ENCODE data around the gene DUSP15. TPM values are rescaled to one million over a fixed set of nuclear protein-coding genes. Genes with fewer than 3 reads are reported as not detected.

The DUSP15 gene
- total and polyA plus RNA-seq, 2 of the 4 experiments (the other 2 are of a cell fraction) = not detected

DNA sequence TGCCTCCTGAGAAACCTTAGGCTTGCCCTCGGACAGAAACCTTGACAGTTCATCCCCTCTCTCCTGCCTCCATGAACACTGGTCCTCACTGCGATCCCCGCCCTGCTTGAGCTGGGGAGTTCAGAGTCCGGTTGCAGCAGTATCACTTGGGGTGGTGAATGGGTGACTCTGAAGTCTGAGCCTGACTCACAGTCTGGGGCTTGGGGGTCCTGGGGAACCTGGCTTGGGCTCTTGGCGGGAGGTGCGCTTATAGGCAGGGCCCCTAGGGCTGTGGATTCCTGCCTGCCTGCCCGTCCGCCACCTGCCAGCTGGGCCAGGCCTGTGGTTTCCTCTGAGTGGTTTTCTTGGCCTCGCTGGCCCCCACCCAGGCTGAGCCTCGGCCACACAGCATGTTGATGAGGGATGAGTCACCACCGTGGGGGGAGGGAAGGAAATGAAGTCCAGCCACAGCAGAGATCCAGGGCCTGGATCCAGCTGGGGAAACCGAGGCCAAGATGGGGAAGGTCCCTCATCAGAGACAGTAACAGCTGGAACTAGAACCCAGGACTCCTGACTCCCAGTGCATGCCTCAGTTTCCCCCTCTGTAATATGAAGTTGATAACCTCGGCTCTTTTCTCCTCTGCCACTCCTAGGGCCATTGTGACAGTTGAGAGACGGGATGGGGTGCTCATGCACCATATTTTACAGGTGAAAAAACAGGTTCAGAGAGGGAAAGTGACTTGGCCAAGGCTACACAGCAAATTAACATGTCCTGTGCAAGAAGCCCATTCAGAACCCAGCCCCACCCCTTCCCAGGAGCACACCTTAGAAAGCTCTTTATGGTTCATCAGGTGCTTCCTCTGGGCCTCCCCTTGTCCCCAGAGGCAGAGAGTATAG is 34.1 kb downstream of the DUSP15 start (continued):
- TF ChIP-seq RFX5 (IDR thresholded peaks at IDR 0.05; ENCODE audit: low read depth, low read length) = no peak
- no peak for TF ChIP-seq CHD1 (IDR thresholded peaks at IDR 0.05; ENCODE audit: low read depth, low read length)
- no peak for TF ChIP-seq SMC3 (IDR thresholded peaks at IDR 0.05; ENCODE audit: low read depth, low read length)

DNA sequence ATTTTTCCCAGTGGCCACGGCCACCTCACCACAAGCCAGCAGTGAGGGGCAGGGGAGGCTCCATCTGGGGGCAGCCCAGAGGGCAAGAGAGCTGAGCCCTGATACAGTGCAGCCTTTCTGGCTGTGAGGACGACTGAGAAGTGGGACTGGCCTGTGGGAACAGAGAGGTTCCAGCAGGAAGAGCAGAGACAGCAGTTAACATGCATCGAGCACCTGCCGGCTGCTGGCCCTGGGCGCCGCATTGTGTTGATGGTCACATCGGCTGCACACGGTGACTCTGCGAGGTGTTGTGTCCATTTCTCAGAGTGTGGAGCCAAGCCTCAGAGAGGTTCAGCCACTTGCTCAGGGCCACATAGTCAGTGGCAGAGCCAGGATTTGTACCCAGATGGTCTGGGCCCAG is 34.8 kb downstream of the DUSP15 start:
- Histone ChIP-seq H3K9me3 (ENCODE audit: control insufficient read depth, insufficient read depth, low read length) (no peaks in the 10 kb centered on the region), H3K79me1 (ENCODE audit: low read depth in 1 of 2, low read length in 2 of 2) (0 out of 4 replicates have a peak, but pooled peaks cover 0 to 4% of the 10 kb centered on the region in 2 experiments), H3K4me1 (ENCODE audit: control insufficient read depth, insufficient read depth, low read length) (peaks cover 15% of the 10 kb centered on the region), H3K9me1 (ENCODE audit: insufficient read depth, low read length) (peaks cover 28% of the 10 kb centered on the region), H2BK120ac (ENCODE audit: low read depth, low read length) (0 out of 2 replicates have a peak overlapping the region, but pooled peaks have one; percentile 26), H4K20me1 (ENCODE audit: insufficient read depth, low read length) (peaks cover 28% of the 10 kb centered on the region), H3K14ac (replicated peaks; ENCODE audit: low read depth, low read length) (no peak overlapping the region), H3K4me2 (ENCODE audit: low read depth, low read length) (no peak overlapping the region), H3K18ac (ENCODE audit: low read depth, low read length) (no peak overlapping the region), H4K91ac (ENCODE audit: insufficient read depth, low read depth, low read length) (peak overlapping the region; percentile 4; the same call in 1 of the 2 replicates), H2BK5ac (ENCODE audit: low read depth, low read length, poor library complexity, severe bottlenecking) (no peak overlapping the region), H3K4me3 (ENCODE audit: insufficient read depth, low read depth, low read length) (no peak overlapping the region), H2AK5ac (ENCODE audit: low read depth, low read length) (peak overlapping the region; percentile 63; the same call in 1 of the 2 replicates), H2BK15ac (ENCODE audit: low read depth, low read length) (no peak overlapping the region; the same call in 2 of the 3 replicates), H2AFZ (replicated peaks; ENCODE audit: low read length, poor library complexity) (no peak overlapping the region), H3K36me3 (ENCODE audit: control insufficient read depth, insufficient read depth, low read length) (no peaks in the 10 kb centered on the region), H4K5ac (ENCODE audit: low read depth, low read length) (no peak overlapping the region), H3K27ac (ENCODE audit: insufficient read depth, low read length) (no peak overlapping the region), H3K27me3 (ENCODE audit: control insufficient read depth, insufficient read depth, low read length) (peaks cover 3% of the 10 kb centered on the region; the same call in 1 of the 2 replicates), H2AK9ac (replicated peaks; ENCODE audit: low read depth, low read length, poor library complexity) (peak overlapping the region; percentile 48), H3K23ac (ENCODE audit: low read depth, low read length) (no peak overlapping the region), H4K8ac (ENCODE audit: low read depth in 2 of 2, low read length in 2 of 2) (no peak overlapping the region), H3K4ac (ENCODE audit: low read depth, low read length) (peak overlapping the region; percentile 54; the same call in 1 of the 2 replicates), H3K9ac (ENCODE audit: low read depth, low read length) (no peak overlapping the region), H2BK20ac (ENCODE audit: low read depth, low read length) (0 out of 2 replicates have a peak overlapping the region, but pooled peaks have one; percentile 37), H3K56ac (ENCODE audit: extremely low read depth, insufficient read depth, low read length) (no peak overlapping the region)
- POLR2A ChIA-PET (ENCODE audit: unreplicated experiment) = no interaction called here
- in situ Hi-C loops (cut with MboI; ENCODE audit: low sequenced_read_pairs) = loop anchor here (25.0 kb wide), 2 partner anchors 652 to 827 kb away; partner anchors contain the start of gene C20orf203
- CTCF ChIA-PET = interaction anchor here (1.0 to 3.5 kb wide), 2 partner anchors 11 to 12 kb away, joined by 3 to 12 read pairs; no protein-coding TSS in a partner anchor
- dilution Hi-C loops (cut with HindIII; ENCODE audit: low sequenced_read_pairs, unreplicated experiment) = no loop called here
- BruUV-seq (replicated peaks) = no TSS peak
- WGBS, 2 experiments (ENCODE audit: extremely low coverage in 2 of 2, insufficient read length in 1 of 2) = 77% methylated on average over 3 of the region's 9 CpGs; no CpG with 5 or more reads in 1 of the 2 experiments
- intact Hi-C loops (cut with micrococcal nuclease) = no loop called here
- DNase-seq (no peak), ATAC-seq (ENCODE audit: low read depth) (no peak)
- no peak for TF ChIP-seq MAFK (IDR thresholded peaks at IDR 0.05; ENCODE audit: low read depth, low read length)
- TF ChIP-seq, protein P1, sequence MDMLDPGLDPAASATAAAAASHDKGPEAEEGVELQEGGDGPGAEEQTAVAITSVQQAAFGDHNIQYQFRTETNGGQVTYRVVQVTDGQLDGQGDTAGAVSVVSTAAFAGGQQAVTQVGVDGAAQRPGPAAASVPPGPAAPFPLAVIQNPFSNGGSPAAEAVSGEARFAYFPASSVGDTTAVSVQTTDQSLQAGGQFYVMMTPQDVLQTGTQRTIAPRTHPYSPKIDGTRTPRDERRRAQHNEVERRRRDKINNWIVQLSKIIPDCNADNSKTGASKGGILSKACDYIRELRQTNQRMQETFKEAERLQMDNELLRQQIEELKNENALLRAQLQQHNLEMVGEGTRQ (IDR thresholded peaks at IDR 0.05; ENCODE audit: low read depth, low read length) = no peak
- TF ChIP-seq, protein P2, sequence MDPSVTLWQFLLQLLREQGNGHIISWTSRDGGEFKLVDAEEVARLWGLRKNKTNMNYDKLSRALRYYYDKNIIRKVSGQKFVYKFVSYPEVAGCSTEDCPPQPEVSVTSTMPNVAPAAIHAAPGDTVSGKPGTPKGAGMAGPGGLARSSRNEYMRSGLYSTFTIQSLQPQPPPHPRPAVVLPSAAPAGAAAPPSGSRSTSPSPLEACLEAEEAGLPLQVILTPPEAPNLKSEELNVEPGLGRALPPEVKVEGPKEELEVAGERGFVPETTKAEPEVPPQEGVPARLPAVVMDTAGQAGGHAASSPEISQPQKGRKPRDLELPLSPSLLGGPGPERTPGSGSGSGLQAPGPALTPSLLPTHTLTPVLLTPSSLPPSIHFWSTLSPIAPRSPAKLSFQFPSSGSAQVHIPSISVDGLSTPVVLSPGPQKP (IDR thresholded peaks at IDR 0.05; ENCODE audit: borderline replicate concordance, low read depth, low read length) = no peak
- no peak for TF ChIP-seq BHLHE40 (IDR thresholded peaks at IDR 0.05; ENCODE audit: low read depth, low read length)
- TF ChIP-seq CHD1 (IDR thresholded peaks at IDR 0.05; ENCODE audit: low read depth, low read length) = no peak
- TF ChIP-seq SMC3 (IDR thresholded peaks at IDR 0.05; ENCODE audit: low read depth, low read length) = no peak
- no peak for TF ChIP-seq RAD21 (IDR thresholded peaks at IDR 0.05; ENCODE audit: low read length)
